HG02870 (cell line): ENCODE data around the gene ANKRD36B.
"Not testable (repeated sequence)": the region's sequence is repeated elsewhere in the genome, so short reads cannot be mapped to it uniquely, and the experiment has no call there.

Experiments
- ATAC-seq: cut with Tn5 transposase; IDR thresholded peaks from one replicate; pipeline ENCODE4 v1.9.1; 2021; ENCODE audit warnings: mild to moderate bottlenecking, moderate library complexity; ENCODE audit not compliant: unreplicated experiment

The ANKRD36B gene

GRCh38 chr2:97550498-97550897 lies 39.2 kb downstream of the ANKRD36B start:
- ATAC-seq = not testable (repeated sequence)

- ATAC-seq = not testable (repeated sequence)
These were observed 40.6 kb downstream of the ANKRD36B start for GRCh38 chr2:97549058-97549457.

GRCh38 chr2:97548536-97548935 lies 41.1 kb downstream of the ANKRD36B start:
- not testable (repeated sequence) for ATAC-seq

GRCh38 chr2:97546711-97547110 lies 43.0 kb downstream of the ANKRD36B start:
- no peak for ATAC-seq

GRCh38 chr2:97544911-97545310 lies 44.8 kb downstream of the ANKRD36B start:
- ATAC-seq = not testable (repeated sequence)

GRCh38 chr2:97525904-97526303 lies 63.8 kb downstream of the ANKRD36B start:
- ATAC-seq = not testable (repeated sequence)

- ATAC-seq = not testable (repeated sequence)
These were observed 65.9 kb downstream of the ANKRD36B start for GRCh38 chr2:97523816-97524215.

- ATAC-seq = not testable (repeated sequence)
These were observed 66.6 kb downstream of the ANKRD36B start for GRCh38 chr2:97522916-97523555.

GRCh38 chr2:97495651-97496050 lies 94.0 kb downstream of the ANKRD36B start:
- ATAC-seq = not testable (repeated sequence)

GRCh38 chr2:97490141-97490540 lies 99.5 kb downstream of the ANKRD36B start:
- ATAC-seq = not testable (repeated sequence)
